Peyer's patch (tissue), 4 donors: ENCODE measurements around the gene PCDHA7. TPM values are rescaled to one million over a fixed set of nuclear protein-coding genes. Genes with fewer than 3 reads are reported as not detected.
A peak's percentile ranks its signal among the peaks of the same experiment; 100 is the strongest.
"Not testable (repeated sequence)": the region's sequence is repeated elsewhere in the genome, so short reads cannot be mapped to it uniquely, and the experiment has no call there.

ENCODE experiments used
- DNase-seq, 3 donors: peaks; one replicate each; pipeline ENCODE4 v3.0.0-alpha.2; 2017 to 2019
- H3K27ac ChIP-seq, 4 donors: fragments of 200-600 bp; sonication (generic); one replicate each; pipeline ENCODE4 v1.5.1; 2016 to 2019
- H3K27me3 ChIP-seq, 2 donors: fragments of 200-600 bp; sonication (generic); one replicate each; pipeline ENCODE4 v1.5.1; 2019
- H3K36me3 ChIP-seq, 3 donors: fragments of 200-600 bp; sonication (generic); one replicate each; pipeline ENCODE4 v1.5.1; 2016 to 2019
- H3K4me1 ChIP-seq, 4 donors: fragments of 200-600 bp; sonication (generic); one replicate each; pipeline ENCODE4 v1.5.1; 2016 to 2019
- H3K4me3 ChIP-seq, 4 donors: fragments of 200-600 bp; sonication (generic); 1 replicate in 3 of 4; 2 replicates in 1 of 4; pipeline ENCODE4 v1.5.1; 2016 to 2019; ENCODE audit warnings: mild to moderate bottlenecking in 1 of 4
- H3K9me3 ChIP-seq, 4 donors: fragments of 200-600 bp; sonication (generic); one replicate each; pipeline ENCODE4 v1.5.1; 2016 to 2019; ENCODE audit warnings: mild to moderate bottlenecking in 1 of 4
- POLR2A ChIP-seq, 2 donors: fragments of 450-650 bp; IDR thresholded peaks; one replicate each; pipeline ENCODE4 v1.5.1; 2017; ENCODE audit warnings: antibody characterized with exemption in 2 of 2, mild to moderate bottlenecking in 2 of 2, moderate library complexity in 2 of 2
- total RNA-seq, 4 donors: library from RNA; depleted of rRNA; stranded (reverse); fragments of >200 nt; gene quantifications; one replicate each; pipeline ENCODE4 v1.1.0, GENCODE V29; 2016
- TF ChIP-seq, protein P1 (sequence below), 6 experiments: fragments of 450-650 bp in 4 of 6; fragments of 200-600 bp in 2 of 6; sonication (generic) in 1 of 6; IDR thresholded peaks; one replicate each; pipeline ENCODE4 v1.5.1; 2017 to 2019; ENCODE audit warnings: antibody characterized with exemption in 6 of 6, mild to moderate bottlenecking in 3 of 6, moderate library complexity in 1 of 6

Gene PCDHA7
- total RNA-seq, 4 donors from 2014 or later, result 0.27 to 1.7 (median 1.2) TPM; not detected in 1

DNA sequence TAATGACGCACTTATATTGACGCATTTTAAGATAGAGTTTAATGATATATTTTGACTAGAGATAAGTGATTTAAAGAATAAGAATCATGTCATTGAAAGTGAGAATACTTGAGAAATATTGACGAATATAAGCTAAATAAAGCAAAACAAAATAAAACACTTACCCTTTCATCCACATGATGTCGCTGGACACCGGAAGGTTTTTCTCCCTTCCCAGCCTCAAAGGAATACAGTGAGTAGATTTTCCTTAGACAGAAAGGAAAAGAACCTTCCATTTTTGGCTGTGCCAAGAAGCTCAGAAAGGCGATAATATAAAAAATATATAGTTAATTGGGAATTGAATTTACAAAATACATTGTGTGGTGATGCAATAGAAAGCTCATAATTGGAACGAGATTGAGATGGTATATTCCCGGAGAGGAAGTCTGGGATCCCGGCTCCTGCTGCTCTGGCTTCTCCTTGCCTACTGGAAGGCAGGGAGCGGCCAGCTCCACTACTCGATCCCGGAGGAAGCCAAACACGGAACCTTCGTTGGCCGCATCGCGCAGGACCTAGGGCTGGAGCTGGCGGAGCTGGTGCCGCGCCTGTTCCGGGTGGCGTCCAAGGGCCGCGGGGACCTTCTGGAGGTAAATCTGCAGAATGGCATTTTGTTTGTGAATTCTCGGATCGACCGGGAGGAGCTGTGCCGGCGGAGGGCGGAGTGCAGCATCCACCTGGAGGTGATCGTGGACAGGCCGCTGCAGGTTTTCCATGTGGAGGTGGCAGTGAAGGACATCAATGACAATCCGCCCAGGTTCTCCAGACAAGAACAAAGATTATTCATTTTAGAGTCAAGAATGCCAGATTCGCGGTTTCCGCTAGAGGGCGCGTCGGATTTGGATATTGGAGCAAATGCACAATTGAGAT, 12.4 kb upstream of the PCDHA7 start, which contains the start of gene PCDHA5:
Gene PCDHA5, plus strand, starts transcription at position 239 of the 906 bp plus-strand sequence.
- Histone ChIP-seq H3K36me3 (no peaks in the 10 kb centered on the region), H3K4me1 (no peaks in the 10 kb centered on the region), H3K27ac (no peak within 1 kb of the TSS), H3K27me3 (no peaks in the 10 kb centered on the region), H3K9me3 (peaks cover 0 to 15% (median 0%) of the 10 kb centered on the region in 4 donors), H3K4me3 (peak within 1 kb of the TSS in 1 of 4 donors; percentile 6)
- TF ChIP-seq, protein P1, sequence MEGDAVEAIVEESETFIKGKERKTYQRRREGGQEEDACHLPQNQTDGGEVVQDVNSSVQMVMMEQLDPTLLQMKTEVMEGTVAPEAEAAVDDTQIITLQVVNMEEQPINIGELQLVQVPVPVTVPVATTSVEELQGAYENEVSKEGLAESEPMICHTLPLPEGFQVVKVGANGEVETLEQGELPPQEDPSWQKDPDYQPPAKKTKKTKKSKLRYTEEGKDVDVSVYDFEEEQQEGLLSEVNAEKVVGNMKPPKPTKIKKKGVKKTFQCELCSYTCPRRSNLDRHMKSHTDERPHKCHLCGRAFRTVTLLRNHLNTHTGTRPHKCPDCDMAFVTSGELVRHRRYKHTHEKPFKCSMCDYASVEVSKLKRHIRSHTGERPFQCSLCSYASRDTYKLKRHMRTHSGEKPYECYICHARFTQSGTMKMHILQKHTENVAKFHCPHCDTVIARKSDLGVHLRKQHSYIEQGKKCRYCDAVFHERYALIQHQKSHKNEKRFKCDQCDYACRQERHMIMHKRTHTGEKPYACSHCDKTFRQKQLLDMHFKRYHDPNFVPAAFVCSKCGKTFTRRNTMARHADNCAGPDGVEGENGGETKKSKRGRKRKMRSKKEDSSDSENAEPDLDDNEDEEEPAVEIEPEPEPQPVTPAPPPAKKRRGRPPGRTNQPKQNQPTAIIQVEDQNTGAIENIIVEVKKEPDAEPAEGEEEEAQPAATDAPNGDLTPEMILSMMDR (IDR thresholded peaks at IDR 0.05), result peak in 1 of 6 experiments; percentile 12
- no peak for TF ChIP-seq POLR2A (IDR thresholded peaks at IDR 0.05)
- no peak for DNase-seq

DNA sequence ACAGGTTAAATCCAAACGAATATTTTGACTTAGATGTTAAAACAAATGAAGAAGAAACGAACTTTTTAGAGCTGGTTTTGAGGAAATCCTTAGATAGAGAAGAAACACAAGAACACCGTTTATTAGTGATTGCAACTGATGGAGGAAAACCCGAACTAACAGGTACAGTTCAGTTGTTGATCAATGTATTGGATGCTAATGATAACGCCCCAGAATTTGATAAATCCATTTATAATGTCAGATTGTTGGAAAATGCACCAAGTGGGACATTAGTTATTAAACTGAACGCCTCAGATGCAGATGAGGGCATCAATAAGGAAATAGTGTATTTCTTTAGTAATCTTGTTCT, 11.8 kb upstream of the PCDHA7 start:
- no peaks in the 10 kb centered on the region for H3K36me3 ChIP-seq
- peaks cover 0 to 15% (median 0%) of the 10 kb centered on the region in 4 donors for H3K9me3 ChIP-seq
- TF ChIP-seq, protein P1 (IDR thresholded peaks at IDR 0.05), result no peak
- no peak for TF ChIP-seq POLR2A (IDR thresholded peaks at IDR 0.05)
- DNase-seq, result no peak
- no peaks in the 10 kb centered on the region for H3K27me3 ChIP-seq
- H3K4me3 ChIP-seq, result no peak overlapping the region
- no peaks in the 10 kb centered on the region for H3K4me1 ChIP-seq
- H3K27ac ChIP-seq, result no peak overlapping the region

DNA sequence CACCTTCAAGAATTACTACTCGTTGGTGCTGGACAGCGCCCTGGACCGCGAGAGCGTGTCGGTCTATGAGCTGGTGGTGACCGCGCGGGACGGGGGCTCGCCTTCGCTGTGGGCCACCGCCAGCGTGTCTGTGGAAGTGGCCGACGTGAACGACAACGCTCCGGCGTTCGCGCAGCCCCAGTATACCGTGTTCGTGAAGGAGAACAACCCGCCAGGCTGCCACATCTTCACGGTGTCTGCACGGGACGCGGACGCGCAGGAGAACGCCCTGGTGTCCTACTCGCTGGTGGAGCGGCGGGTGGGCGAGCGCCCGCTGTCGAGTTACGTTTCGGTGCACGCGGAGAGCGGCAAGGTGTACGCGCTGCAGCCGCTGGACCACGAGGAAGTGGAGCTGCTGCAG, 11.1 kb upstream of the PCDHA7 start:
- H3K27ac ChIP-seq, H3K36me3 ChIP-seq, DNase-seq, H3K4me1 ChIP-seq, H3K4me3 ChIP-seq, H3K27me3 ChIP-seq: not testable (repeated sequence)
- peaks cover 0 to 17% (median 0%) of the 10 kb centered on the region in 4 donors for H3K9me3 ChIP-seq

DNA sequence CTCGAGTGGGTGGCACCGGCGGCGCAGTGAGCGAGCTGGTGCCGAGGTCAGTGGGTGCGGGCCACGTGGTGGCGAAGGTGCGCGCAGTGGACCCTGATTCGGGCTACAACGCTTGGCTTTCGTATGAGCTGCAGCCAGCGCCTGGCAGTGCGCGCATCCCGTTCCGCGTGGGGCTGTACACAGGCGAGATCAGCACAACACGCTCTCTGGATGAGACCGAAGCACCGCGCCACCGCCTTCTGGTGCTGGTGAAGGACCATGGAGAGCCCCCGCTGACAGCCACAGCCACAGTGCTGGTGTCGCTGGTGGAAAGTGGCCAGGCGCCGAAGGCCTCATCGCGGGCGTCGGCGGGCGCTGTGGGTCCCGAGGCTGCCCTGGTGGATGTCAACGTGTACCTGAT, 10.6 kb upstream of the PCDHA7 start:
- no peaks in the 10 kb centered on the region for H3K4me1 ChIP-seq
- H3K27me3 ChIP-seq, result no peaks in the 10 kb centered on the region
- H3K36me3 ChIP-seq, result no peaks in the 10 kb centered on the region
- no peak for DNase-seq
- TF ChIP-seq, protein P1 (IDR thresholded peaks at IDR 0.05), result no peak
- TF ChIP-seq POLR2A (IDR thresholded peaks at IDR 0.05), result no peak
- no peak overlapping the region for H3K27ac ChIP-seq
- H3K4me3 ChIP-seq, result no peak overlapping the region
- H3K9me3 ChIP-seq, result peaks cover 0 to 22% (median 0%) of the 10 kb centered on the region in 4 donors

DNA sequence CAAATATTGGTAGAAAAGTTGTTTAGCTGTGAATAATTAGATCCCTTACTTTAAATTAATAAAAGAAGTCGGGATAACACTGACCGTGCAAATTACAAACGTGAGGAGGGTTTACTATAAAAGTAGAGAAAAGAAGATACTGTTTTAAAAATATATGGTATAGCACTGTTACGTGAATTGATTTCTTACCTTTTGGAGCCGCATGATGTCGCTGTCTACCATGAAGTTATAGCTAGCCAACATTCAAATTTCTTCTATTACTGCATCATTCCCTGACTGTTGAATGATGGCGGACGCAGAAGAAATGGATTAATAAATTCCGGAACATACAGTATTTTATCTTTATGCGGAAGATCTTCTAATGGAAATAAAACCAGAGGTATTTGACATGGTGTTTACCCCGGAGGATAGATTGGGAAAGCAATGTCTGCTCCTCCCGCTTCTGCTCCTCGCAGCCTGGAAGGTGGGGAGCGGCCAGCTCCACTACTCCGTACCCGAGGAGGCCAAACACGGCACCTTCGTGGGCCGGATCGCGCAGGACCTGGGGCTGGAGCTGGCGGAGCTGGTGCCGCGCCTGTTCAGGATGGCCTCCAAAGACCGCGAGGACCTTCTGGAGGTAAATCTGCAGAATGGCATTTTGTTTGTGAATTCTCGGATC, 6.2 kb upstream of the PCDHA7 start, which contains the start of gene PCDHA6:
Gene PCDHA6, plus strand, starts transcription at position 257 of the 658 bp plus-strand sequence. Its CDS starts 132 bp downstream, at position 389.
- Histone ChIP-seq H3K9me3 (peaks cover 0 to 34% (median 5%) of the 10 kb centered on the region in 4 donors), H3K4me3 (no peak within 1 kb of the TSS), H3K27me3 (no peaks in the 10 kb centered on the region), H3K4me1 (no peaks in the 10 kb centered on the region), H3K36me3 (no peaks in the 10 kb centered on the region), H3K27ac (no peak within 1 kb of the TSS)
- no peak for DNase-seq
- TF ChIP-seq POLR2A (IDR thresholded peaks at IDR 0.05), result no peak
- TF ChIP-seq, protein P1 (IDR thresholded peaks at IDR 0.05), result no peak

DNA sequence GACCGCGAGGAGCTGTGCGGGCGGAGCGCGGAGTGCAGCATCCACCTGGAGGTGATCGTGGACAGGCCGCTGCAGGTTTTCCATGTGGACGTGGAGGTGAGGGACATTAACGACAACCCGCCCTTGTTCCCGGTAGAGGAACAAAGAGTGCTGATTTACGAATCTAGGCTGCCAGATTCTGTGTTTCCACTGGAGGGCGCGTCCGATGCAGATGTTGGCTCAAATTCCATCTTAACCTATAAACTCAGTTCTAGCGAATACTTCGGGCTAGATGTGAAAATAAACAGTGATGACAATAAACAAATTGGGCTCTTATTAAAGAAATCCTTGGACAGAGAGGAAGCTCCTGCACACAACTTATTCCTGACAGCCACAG, 5.7 kb upstream of the PCDHA7 start:
- Histone ChIP-seq H3K4me3 (no peak overlapping the region), H3K27me3 (no peaks in the 10 kb centered on the region), H3K27ac (no peak overlapping the region), H3K4me1 (no peaks in the 10 kb centered on the region), H3K9me3 (peaks cover 0 to 29% (median 5%) of the 10 kb centered on the region in 4 donors), H3K36me3 (no peaks in the 10 kb centered on the region)
- DNase-seq, result no peak
- TF ChIP-seq, protein P1 (IDR thresholded peaks at IDR 0.05), result no peak
- no peak for TF ChIP-seq POLR2A (IDR thresholded peaks at IDR 0.05)

DNA sequence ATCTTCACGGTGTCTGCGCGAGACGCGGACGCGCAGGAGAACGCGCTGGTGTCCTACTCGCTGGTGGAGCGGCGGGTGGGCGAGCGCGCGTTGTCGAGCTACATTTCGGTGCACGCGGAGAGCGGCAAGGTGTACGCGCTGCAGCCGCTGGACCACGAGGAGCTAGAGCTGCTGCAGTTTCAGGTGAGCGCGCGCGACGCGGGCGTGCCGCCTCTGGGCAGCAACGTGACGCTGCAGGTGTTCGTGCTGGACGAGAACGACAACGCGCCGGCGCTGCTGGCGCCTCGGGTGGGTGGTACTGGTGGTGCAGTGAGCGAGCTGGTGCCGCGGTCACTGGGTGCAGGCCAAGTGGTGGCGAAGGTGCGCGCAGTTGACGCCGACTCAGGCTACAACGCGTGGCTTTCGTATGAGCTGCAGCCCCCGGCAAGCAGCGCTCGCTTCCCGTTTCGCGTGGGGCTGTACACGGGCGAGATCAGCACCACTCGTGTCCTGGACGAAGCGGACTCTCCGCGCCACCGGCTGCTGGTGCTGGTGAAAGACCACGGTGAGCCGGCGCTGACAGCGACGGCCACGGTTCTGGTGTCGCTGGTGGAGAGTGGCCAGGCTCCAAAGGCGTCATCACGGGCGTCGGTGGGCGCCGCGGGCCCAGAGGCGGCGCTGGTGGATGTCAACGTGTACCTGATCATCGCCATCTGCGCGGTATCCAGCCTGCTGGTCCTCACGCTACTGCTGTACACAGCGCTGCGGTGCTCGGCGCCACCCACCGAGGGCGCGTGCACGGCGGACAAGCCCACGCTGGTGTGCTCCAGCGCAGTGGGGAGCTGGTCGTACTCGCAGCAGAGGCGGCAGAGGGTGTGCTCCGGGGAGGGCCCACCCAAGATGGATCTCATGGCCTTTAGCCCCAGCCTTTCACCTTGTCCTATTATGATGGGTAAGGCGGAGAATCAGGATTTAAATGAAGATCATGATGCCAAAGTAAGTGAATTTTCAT, 4.3 kb upstream of the PCDHA7 start:
- H3K4me3 ChIP-seq, H3K36me3 ChIP-seq, H3K27me3 ChIP-seq, DNase-seq, H3K27ac ChIP-seq, H3K4me1 ChIP-seq: not testable (repeated sequence)
- H3K9me3 ChIP-seq, result peaks cover 0 to 31% (median 8%) of the 10 kb centered on the region in 4 donors
